GM12864 (cell line): Measurements from ENCODE around the gene BBX.

Source experiments
- DNase-seq: peaks from one replicate; pipeline ENCODE4 v3.0.0-alpha.2; 2011; ENCODE audit warnings: low read depth
- H3K4me3 ChIP-seq: 2 replicates; pipeline ENCODE4 v1.5.1; 2011; ENCODE audit warnings: mild to moderate bottlenecking, low read depth, low read length, control low read depth
- TF ChIP-seq, protein P1 (sequence below): IDR thresholded peaks from 2 replicates; pipeline ENCODE4 v1.5.1; 2011; ENCODE audit warnings: low read depth, mild to moderate bottlenecking, moderate library complexity, low read length, control low read depth, inconsistent platforms; ENCODE audit errors: missing control alignments

BBX gene

DNA sequence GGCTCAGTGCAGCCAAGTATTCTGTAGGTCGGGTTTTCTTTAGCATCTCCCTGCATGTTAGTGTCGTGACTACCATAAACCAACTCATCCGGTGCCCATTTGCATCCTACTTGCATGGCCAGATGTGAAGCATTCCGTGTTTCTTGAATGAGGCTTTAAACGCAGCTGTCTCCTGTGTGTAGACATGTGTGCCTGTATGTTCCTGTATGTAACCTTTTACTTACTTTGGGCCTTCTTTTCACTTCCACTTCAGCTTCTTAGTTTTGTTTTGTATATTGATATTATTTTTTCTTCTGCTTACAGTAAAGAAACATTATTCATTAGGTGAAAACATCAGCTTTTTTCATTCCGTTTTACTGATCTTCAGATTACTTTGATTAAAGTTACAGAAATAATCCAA is 267.9 kb downstream of the BBX start:
- DNase-seq = peak; percentile 47
- TF ChIP-seq, protein P1, sequence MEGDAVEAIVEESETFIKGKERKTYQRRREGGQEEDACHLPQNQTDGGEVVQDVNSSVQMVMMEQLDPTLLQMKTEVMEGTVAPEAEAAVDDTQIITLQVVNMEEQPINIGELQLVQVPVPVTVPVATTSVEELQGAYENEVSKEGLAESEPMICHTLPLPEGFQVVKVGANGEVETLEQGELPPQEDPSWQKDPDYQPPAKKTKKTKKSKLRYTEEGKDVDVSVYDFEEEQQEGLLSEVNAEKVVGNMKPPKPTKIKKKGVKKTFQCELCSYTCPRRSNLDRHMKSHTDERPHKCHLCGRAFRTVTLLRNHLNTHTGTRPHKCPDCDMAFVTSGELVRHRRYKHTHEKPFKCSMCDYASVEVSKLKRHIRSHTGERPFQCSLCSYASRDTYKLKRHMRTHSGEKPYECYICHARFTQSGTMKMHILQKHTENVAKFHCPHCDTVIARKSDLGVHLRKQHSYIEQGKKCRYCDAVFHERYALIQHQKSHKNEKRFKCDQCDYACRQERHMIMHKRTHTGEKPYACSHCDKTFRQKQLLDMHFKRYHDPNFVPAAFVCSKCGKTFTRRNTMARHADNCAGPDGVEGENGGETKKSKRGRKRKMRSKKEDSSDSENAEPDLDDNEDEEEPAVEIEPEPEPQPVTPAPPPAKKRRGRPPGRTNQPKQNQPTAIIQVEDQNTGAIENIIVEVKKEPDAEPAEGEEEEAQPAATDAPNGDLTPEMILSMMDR = no peak
- H3K4me3 ChIP-seq = no peak overlapping the region

DNA sequence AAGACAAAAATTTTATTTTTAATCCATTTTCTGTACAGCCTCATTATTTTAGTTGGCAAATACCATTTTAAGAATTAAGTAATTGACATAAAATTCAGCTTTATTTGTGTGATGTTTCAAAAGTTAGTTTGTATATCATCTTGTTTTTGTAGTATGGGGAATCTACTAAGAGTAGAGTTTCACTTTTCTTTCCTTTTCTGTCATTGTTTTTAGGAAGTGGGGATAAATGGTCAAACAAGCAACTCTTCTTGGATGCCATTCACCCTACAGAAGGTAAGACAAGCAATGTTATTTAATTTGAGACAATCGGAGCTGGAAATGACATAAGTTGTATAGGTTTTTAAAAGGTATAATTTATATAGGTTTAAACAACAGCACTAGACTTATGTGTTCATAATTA is 268.3 kb downstream of the BBX start:
- H3K4me3 ChIP-seq = no peak overlapping the region
- no peak for DNase-seq
- TF ChIP-seq, protein P1 = no peak

DNA sequence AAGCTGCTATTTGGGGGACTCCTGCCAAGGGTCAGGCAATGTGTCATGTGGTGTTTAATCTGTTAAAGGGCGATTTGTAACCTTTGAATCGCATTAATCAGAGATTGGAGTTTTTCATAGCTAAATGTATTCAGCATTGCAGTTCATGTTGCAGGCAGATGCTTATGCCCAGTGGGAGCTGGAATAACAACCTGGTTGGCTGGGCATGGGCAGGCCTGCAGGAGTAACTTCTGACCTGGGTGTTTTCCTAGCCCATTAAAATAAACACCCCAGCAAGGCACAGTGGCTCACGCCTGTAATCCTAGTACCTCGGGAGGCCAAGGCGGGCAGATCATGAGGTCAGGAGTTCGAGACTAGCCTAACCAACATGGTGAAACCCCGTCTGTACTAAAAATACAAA is 268.7 kb downstream of the BBX start:
- TF ChIP-seq, protein P1 = no peak
- H3K4me3 ChIP-seq = no peak overlapping the region
- no peak for DNase-seq

DNA sequence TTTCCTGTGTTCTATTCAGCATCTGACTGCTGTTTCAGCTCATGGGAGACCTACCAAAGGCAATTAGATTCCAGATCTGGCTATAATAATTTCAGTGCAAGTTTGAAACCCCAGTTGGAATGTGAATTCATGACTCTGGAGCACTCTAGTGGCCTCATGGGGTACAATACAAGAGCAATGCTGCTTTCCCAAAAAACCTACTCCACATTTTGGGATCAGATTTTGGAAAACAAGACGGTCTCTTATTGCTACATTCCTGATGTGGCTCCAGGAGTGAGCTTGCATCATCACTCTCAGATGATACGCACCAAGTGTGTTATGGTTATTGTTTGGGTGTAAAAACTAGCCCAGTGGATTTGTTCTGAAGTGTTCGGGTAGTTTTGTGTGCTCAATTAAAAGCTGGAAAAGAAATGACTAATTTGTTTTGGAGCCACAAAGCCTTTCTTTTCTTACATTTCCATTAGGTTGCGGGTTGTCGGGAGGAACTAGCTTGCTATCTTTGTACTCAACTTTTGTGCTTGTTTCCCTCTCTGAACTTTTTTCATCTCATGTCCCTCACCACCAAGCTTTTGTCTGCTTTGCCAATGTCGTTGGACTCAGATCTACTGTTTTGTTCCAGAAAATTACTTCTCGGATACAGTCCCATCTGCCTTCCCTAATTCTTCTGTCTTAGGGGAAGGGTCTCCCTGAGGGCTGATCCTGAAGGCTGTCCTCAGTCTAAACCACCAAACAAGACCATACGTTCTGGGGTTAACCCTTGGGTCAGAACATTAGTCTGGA is 272.1 kb downstream of the BBX start:
- no peak overlapping the region for H3K4me3 ChIP-seq
- DNase-seq = no peak
- TF ChIP-seq, protein P1 = peak; percentile 17

DNA sequence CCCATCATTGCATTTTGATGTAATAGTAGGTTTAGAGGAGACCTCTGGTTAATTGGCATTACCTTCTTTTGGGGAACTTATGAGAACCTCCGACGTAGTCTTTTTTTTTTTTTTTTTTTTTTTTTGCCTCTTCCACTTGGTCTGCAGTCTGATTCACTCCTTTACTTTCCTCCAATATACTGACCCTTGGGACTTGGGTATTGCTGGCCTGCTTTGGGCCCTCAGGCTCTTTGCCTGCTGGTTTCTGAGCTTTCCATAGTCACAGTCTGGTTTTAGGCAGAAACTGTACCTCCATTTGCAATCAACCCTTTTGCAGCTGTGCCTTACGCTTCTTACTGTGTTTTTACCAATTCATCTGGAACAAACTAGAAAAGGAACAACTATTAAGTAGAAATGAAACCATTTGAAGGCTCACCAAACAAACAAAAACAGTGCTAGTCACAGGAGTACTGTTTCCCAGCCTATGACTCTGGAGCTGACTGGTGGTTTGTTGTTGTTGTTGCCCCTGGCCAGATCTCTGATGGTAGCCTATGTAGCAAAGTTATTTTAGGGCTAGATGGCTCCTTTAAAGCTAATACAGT is 272.8 kb downstream of the BBX start:
- no peak for DNase-seq
- no peak overlapping the region for H3K4me3 ChIP-seq
- TF ChIP-seq, protein P1 = no peak

DNA sequence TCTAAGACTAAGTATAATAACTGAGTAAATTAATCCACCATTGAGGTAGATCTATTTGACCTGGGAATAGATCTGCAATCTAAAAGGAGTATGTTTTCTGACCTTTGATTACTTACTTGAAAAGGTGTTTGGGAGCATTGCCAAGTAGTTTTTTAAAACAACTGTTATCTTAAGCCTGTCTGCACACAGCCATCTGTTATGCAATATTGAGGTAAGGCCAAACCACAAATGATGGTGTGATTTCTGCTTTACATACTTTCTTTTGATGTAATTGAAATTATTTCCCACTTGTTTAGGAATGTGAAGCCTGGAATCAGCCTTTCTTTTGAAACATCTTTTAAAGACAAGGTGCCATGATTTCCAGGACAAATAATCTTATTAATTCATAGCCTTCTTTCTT is 274.0 kb downstream of the BBX start:
- no peak for DNase-seq
- H3K4me3 ChIP-seq = no peak overlapping the region
- TF ChIP-seq, protein P1 = no peak

DNA sequence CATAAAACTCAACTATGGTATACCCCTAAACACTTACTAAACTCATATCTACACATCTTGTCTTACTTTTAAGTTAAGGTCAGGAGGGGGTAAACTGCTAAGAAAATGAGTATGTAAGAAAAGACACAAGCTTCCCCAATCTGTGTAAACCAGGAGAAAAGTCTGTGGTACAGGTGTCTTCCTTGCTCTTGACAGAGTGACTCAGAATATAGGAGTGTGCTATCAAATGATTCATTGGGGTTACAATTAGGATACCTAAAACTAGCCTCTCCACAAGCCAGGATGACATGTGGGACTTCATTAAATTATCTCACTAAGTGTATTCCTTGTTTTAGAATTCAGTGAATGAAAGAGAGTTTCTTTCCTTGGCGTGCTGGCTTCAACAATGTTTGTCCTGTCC is 274.8 kb downstream of the BBX start:
- TF ChIP-seq, protein P1 = no peak
- DNase-seq = no peak

More for the DNA sequence above, 274.8 kb downstream of the BBX start:
- H3K4me3 ChIP-seq = no peak overlapping the region
